ENCODE measurements around the gene KRTAP10-11. TPM values are rescaled to one million over a fixed set of nuclear protein-coding genes. Genes with fewer than 3 reads are reported as not detected.
"Not testable (repeated sequence)": the region's sequence is repeated elsewhere in the genome, so short reads cannot be mapped to it uniquely, and the experiment has no call there.

Gene KRTAP10-11
- polyA plus RNA-seq, 3 donors from 2014 or later = not detected

DNA sequence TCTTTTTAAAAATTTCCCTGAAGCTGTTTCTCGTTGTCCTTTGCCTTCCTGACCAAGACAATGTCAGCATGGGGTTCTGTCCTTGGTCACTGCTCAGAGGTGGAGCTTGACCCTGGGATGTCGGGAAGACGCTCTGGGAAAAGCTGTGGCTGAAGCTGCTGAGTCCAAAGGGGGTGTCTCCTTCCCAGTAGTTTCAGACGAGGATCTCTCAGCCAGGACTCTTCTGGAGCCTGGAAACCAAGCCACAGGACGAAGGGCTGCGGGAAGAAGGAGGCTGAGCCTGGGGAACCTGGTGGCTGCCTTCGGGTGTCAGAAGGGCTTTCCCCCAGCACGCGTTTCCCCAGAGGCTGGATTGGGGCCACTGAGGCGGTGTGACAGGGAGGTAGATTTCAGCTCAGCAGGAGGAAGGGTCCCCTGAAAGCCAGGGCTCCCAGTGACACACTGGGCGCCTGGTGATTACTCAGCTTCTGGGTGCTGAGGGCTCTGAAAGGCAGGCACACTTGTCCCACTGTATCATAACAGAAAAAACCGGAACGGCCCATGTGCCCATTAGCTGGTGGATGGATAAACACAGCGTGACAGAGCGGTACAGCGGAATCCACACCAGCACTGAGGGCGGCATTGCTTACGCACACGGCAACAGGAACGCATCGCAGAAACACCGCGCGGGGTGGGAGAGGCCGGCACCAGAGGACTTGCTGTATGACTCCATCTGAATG lies 40.8 kb downstream of the KRTAP10-11 start:
- no peak for DNase-seq
- Mint-ChIP-seq H3K36me3 (no peaks in the 10 kb centered on the region), H3K4me3 (no peak overlapping the region), H3K27me3 (ENCODE audit: low read depth in 3 of 3) (peaks cover 2 to 10% (median 9%) of the 10 kb centered on the region in 3 donors), H3K4me1 (peaks cover 6 to 7% of the 10 kb centered on the region in 2 donors), H3K27ac (no peak overlapping the region), H3K9me3 (peaks cover 0 to 3% (median 0%) of the 10 kb centered on the region in 6 donors)

DNA sequence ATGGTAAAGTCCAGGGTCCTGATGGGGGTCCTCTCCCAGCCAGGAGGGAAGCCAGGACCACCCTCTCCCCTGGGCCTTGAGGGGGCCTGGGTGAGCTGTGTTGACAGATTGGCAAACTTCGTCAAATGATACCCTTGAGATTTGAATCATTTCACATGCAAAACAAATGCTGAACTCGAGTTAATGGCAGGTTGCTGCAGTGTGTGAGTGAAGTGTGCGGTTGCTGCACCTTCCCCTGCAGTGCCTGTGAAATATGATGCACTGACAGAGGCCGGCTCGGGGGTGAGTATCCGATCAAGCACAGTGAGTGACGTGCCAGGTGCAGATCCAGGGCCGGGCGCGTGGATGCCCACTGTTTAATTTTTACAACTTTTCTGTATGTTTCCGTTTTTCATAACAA lies 41.5 kb downstream of the KRTAP10-11 start:
- peaks cover 0 to 9% (median 4%) of the 10 kb centered on the region in 6 donors for H3K9me3 Mint-ChIP-seq
- no peak for DNase-seq
- H3K4me3 Mint-ChIP-seq = no peak overlapping the region
- no peak overlapping the region for H3K27ac Mint-ChIP-seq
- peaks cover 0 to 3% (median 0%) of the 10 kb centered on the region in 3 donors for H3K36me3 Mint-ChIP-seq
- peaks cover 6 to 7% of the 10 kb centered on the region in 2 donors for H3K4me1 Mint-ChIP-seq
- peaks cover 5 to 6% (median 5%) of the 10 kb centered on the region in 3 donors for H3K27me3 Mint-ChIP-seq (ENCODE audit: low read depth in 3 of 3)

DNA sequence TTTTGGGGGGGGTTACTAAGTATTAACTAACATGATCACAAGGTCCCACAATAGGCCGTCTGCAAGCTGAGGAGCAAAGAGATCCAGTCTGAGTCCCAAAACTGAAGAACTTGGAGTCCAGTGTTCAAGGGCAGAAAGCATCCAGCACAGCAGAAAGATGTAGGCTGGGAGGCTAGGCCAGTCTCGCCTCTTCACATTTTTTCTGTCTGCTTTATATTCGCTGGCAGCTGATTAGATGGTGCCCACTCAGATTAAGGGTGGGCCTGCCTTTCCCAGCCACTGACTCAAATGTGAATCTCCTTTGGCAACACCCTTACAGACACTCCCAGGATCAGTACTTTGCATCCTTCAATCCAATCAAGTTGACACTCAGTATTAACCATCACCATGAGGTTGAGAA lies 43.5 kb downstream of the KRTAP10-11 start:
- Mint-ChIP-seq H3K4me1 (peaks cover 7 to 12% of the 10 kb centered on the region in 2 donors), H3K9me3 (peaks cover 0 to 18% (median 6%) of the 10 kb centered on the region in 6 donors), H3K27ac (peak overlapping the region in 1 of 6 donors; percentile 64)
- not testable (repeated sequence) for H3K36me3 Mint-ChIP-seq; H3K27me3 Mint-ChIP-seq (ENCODE audit: low read depth in 3 of 3); H3K4me3 Mint-ChIP-seq; DNase-seq

DNA sequence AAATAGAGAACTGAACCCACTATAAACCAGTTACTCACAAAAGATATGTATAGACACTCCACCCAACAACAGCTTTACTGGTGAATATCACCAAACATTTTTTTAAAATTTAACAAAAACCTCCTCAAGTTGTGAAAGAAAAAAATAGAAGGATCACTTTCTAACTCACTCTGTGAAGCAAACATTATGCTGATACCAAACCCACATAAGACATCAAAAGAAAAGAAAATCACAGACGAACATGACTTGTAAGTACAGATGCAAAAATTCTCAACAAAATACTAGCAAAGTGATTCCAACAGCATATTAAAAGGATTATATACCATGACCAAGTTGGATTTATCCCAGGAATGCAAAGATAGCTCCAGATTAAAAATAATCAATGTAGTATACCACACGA lies 45.5 kb downstream of the KRTAP10-11 start:
- H3K36me3 Mint-ChIP-seq = peaks cover 0 to 7% (median 4%) of the 10 kb centered on the region in 3 donors
- H3K4me3 Mint-ChIP-seq = no peak overlapping the region

DNA sequence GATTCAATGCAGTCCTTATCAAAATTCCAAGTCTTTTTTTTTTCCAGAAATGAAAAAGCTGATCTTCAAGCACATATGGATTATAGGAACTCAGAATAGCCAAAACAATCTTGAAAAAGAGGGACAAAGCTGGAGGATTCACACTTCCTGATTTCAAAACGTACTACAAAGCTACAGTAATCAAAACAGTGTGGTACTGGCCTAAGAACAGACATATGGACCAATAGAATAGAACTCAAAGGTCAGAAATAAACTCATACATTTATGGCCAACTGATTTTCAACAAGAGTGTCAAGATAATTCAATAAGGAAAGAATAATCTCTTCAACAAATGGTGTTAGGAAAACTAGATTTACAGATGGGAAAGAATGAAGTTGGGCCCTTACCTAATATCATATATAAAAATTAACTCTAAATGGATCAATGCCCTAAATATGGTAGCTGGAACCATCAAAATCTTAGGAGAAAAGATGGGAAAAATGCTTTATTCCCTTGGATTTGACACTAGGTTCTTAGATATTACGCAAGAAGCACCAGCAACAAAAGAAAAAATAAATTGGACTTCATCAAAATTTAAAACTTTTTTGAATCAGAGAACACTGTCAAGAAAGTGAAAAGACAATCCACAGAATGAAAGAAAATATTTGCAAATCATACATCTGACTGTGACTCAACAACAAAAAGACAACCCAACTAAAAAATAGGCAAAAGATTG lies 46.7 kb downstream of the KRTAP10-11 start:
- peaks cover 0 to 18% (median 6%) of the 10 kb centered on the region in 6 donors for H3K9me3 Mint-ChIP-seq
- H3K4me3 Mint-ChIP-seq = no peak overlapping the region

More for the DNA sequence above, 45.5 kb downstream of the KRTAP10-11 start:
- Mint-ChIP-seq H3K27ac (no peak overlapping the region), H3K27me3 (ENCODE audit: low read depth in 3 of 3) (peaks cover 4 to 11% (median 5%) of the 10 kb centered on the region in 3 donors), H3K4me1 (peaks cover 0 to 5% of the 10 kb centered on the region in 2 donors), H3K9me3 (peaks cover 0 to 18% (median 6%) of the 10 kb centered on the region in 6 donors)
- no peak for DNase-seq

DNA sequence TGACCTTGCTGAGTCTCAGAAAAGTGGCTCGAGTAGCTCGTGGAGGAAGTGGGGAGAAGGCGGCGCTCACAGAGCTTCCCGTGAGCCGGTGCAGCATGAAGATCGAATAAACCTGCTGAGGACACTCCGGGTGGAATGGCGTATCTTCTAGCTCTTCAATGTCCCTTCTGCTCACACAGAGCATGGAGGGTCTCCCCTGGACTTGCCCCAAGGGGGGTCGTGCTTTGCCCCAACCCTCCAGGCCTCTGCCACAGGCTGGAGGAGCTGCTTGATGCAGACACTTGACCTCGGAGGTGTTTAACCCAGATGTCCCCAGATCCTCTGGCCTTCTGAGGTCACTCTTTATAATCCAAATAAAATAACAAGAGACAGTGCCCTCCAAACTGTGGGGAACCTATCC lies 48.6 kb downstream of the KRTAP10-11 start:
- Mint-ChIP-seq H3K9me3 (peaks cover 0 to 18% (median 6%) of the 10 kb centered on the region in 6 donors), H3K27ac (peak overlapping the region in 1 of 6 donors; percentile 24), H3K4me3 (peak overlapping the region in 1 of 5 donors; percentile 45), H3K36me3 (peaks cover 0 to 7% (median 4%) of the 10 kb centered on the region in 3 donors), H3K27me3 (ENCODE audit: low read depth in 3 of 3) (peaks cover 4 to 14% (median 10%) of the 10 kb centered on the region in 3 donors), H3K4me1 (peaks cover 0 to 8% of the 10 kb centered on the region in 2 donors)
- no peak for DNase-seq

More for the DNA sequence above, 46.7 kb downstream of the KRTAP10-11 start:
- no peak for DNase-seq
- peaks cover 0 to 7% of the 10 kb centered on the region in 2 donors for H3K4me1 Mint-ChIP-seq
- peaks cover 5 to 9% (median 7%) of the 10 kb centered on the region in 3 donors for H3K27me3 Mint-ChIP-seq (ENCODE audit: low read depth in 3 of 3)
- no peak overlapping the region for H3K27ac Mint-ChIP-seq
- peaks cover 0 to 7% (median 4%) of the 10 kb centered on the region in 3 donors for H3K36me3 Mint-ChIP-seq

DNA sequence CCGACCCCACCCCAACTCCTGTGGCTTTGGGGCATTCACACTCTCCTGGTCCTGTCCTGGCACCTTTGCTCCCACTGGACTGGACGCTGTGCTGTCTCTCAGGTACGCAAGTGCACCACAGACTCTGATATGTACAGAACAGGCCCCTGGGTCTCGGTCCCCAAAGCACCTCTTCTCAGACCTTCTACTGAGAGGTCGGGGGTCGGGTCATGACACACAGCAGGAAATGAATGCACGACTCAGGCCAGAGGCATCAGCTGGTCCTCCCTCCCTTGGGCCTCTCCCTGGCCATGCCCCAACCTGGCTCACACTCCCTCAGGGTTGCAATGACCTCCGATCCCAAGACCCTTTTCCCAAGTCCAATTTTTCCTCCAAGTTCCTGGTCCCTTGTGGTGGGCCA lies 49.0 kb downstream of the KRTAP10-11 start:
- Mint-ChIP-seq H3K27me3 (ENCODE audit: low read depth in 3 of 3) (peaks cover 4 to 16% (median 10%) of the 10 kb centered on the region in 3 donors), H3K36me3 (peaks cover 0 to 7% (median 4%) of the 10 kb centered on the region in 3 donors), H3K27ac (no peak overlapping the region), H3K9me3 (peaks cover 0 to 18% (median 6%) of the 10 kb centered on the region in 6 donors), H3K4me3 (no peak overlapping the region), H3K4me1 (peaks cover 0 to 8% of the 10 kb centered on the region in 2 donors)
- DNase-seq = no peak

DNA sequence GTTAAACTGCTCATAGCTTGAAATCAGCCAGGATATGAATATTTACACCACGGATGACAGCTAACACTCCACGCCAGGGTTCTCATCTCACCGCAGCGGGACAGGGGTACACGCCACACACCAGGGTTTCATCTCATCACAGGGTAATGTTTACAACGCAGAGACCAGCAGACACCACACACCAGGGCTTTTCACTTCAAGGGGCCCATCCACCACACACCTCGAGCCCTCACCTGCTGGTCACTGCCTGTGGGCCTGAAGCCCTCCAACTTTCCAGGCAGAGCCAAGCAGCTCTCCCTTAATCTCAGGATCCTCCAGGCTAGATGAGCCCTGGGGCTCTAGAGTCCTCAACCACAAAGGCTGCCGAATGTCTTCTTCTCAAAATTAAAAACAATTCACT lies 49.4 kb downstream of the KRTAP10-11 start:
- Mint-ChIP-seq H3K4me1 (peaks cover 0 to 8% of the 10 kb centered on the region in 2 donors), H3K27ac (no peak overlapping the region), H3K27me3 (ENCODE audit: low read depth in 3 of 3) (peaks cover 5 to 16% (median 10%) of the 10 kb centered on the region in 3 donors), H3K9me3 (peaks cover 0 to 18% (median 6%) of the 10 kb centered on the region in 6 donors), H3K36me3 (peaks cover 0 to 7% (median 4%) of the 10 kb centered on the region in 3 donors), H3K4me3 (no peak overlapping the region)
- no peak for DNase-seq

DNA sequence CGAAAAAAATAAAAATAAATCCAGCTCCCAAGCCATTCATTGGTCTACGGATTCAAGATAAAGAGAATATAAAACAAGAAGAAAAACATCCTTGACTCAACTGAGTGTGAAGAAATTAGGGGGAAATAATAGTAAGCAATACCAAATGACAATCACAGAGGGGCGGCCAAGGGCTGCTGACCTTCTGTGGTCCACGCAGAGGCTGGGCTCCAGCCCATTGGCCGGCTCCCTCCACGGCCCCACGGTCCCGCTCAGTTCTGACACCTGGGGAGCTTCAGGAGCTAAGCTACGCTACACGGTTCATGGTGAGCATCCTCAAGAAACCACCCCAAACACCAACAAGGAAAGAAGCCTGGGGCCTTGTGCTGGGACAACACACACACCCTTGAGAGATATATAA lies 50.4 kb downstream of the KRTAP10-11 start:
- Mint-ChIP-seq H3K27ac (no peak overlapping the region), H3K4me1 (peaks cover 0 to 8% of the 10 kb centered on the region in 2 donors)

More for the DNA sequence above, 50.4 kb downstream of the KRTAP10-11 start:
- Mint-ChIP-seq H3K4me3 (no peak overlapping the region), H3K36me3 (peaks cover 0 to 7% (median 4%) of the 10 kb centered on the region in 3 donors), H3K9me3 (peaks cover 0 to 18% (median 6%) of the 10 kb centered on the region in 6 donors), H3K27me3 (ENCODE audit: low read depth in 3 of 3) (peaks cover 8 to 19% (median 10%) of the 10 kb centered on the region in 3 donors)
- no peak for DNase-seq

Other genes starting within 250 kb of the KRTAP10-11 start
- gene LRRC3, start 190.9 kb upstream of the KRTAP10-11 start, polyA plus RNA-seq = under 1 TPM in 1 of 3 donors, not detected in 2; 0.29 TPM
- gene KRTAP10-1, start 106.2 kb upstream of the KRTAP10-11 start, polyA plus RNA-seq = not detected
- not detected for gene KRTAP10-2, start 94.9 kb upstream of the KRTAP10-11 start, polyA plus RNA-seq
- not detected for gene KRTAP10-3, start 87.6 kb upstream of the KRTAP10-11 start, polyA plus RNA-seq
- not detected for gene KRTAP10-4, start 72.7 kb upstream of the KRTAP10-11 start, polyA plus RNA-seq
- not detected for gene KRTAP10-5, start 65.8 kb upstream of the KRTAP10-11 start, polyA plus RNA-seq
- not detected for gene KRTAP10-6, start 53.9 kb upstream of the KRTAP10-11 start, polyA plus RNA-seq
- not detected for gene KRTAP10-7, start 45.8 kb upstream of the KRTAP10-11 start, polyA plus RNA-seq
- gene KRTAP10-8, start 34.3 kb upstream of the KRTAP10-11 start, polyA plus RNA-seq = not detected
- not detected for gene KRTAP10-9, start 19.3 kb upstream of the KRTAP10-11 start, polyA plus RNA-seq
- gene KRTAP10-10, start 9.1 kb upstream of the KRTAP10-11 start, polyA plus RNA-seq = not detected
- not detected for gene KRTAP12-4, start 8.2 kb downstream of the KRTAP10-11 start, polyA plus RNA-seq
- gene KRTAP12-3, start 11.5 kb downstream of the KRTAP10-11 start, polyA plus RNA-seq = 1 to 10 TPM in 1 of 3 donors, not detected in 2; 1.3 TPM
- gene KRTAP12-2, start 20.5 kb downstream of the KRTAP10-11 start, polyA plus RNA-seq = not detected
- gene KRTAP12-1, start 35.7 kb downstream of the KRTAP10-11 start, polyA plus RNA-seq = not detected
- gene KRTAP10-12, start 50.8 kb downstream of the KRTAP10-11 start, polyA plus RNA-seq = not detected
- not detected for gene TSPEAR, start 65.2 kb downstream of the KRTAP10-11 start, polyA plus RNA-seq
- gene UBE2G2, start 155.4 kb downstream of the KRTAP10-11 start, polyA plus RNA-seq = 10 to 100 TPM; 43.6 to 62.9 (median 56.2) TPM
- 10 to 100 TPM; 85.2 to 95.7 (median 87.4) TPM for gene SUMO3, start 171.6 kb downstream of the KRTAP10-11 start, polyA plus RNA-seq
- 100 to 1,000 TPM in 1 of 3 donors, 10 to 100 TPM in 2; 67.7 to 103 (median 92.9) TPM for gene PTTG1IP, start 227.3 kb downstream of the KRTAP10-11 start, polyA plus RNA-seq